IMR-90 (cell line): Measurements from ENCODE around the gene C3AR1.

ENCODE experiments used
- BHLHE40 ChIP-seq: fragments of 150-350 bp; IDR thresholded peaks from 2 replicates; pipeline ENCODE4 v1.6.1; 2016; ENCODE audit warnings: mild to moderate bottlenecking, low read depth, low read length
- CEBPB ChIP-seq: IDR thresholded peaks from 2 replicates; pipeline ENCODE4 v1.6.1; 2012; ENCODE audit warnings: low read depth, low read length, improper control_type of control experiment
- CHD1 ChIP-seq: IDR thresholded peaks from 2 replicates; pipeline ENCODE4 v1.6.1; 2012; ENCODE audit warnings: low read depth, low read length, improper control_type of control experiment
- FOS ChIP-seq: fragments of 150-350 bp; IDR thresholded peaks from 2 replicates; pipeline ENCODE4 v1.6.1; 2016; ENCODE audit warnings: low read depth, low read length
- MAFK ChIP-seq: IDR thresholded peaks from 2 replicates; pipeline ENCODE4 v1.6.1; 2012; ENCODE audit warnings: low read depth, low read length, improper control_type of control experiment
- POLR2A ChIP-seq: IDR thresholded peaks from 2 replicates; pipeline ENCODE4 v1.6.1; 2012; ENCODE audit warnings: mild to moderate bottlenecking, low read depth, low read length
- RAD21 ChIP-seq: IDR thresholded peaks from 2 replicates; pipeline ENCODE4 v1.6.1; 2012; ENCODE audit warnings: low read length, improper control_type of control experiment
- RCOR1 ChIP-seq: IDR thresholded peaks from 2 replicates; pipeline ENCODE4 v1.6.1; 2012; ENCODE audit warnings: mild to moderate bottlenecking, low read length, improper control_type of control experiment; ENCODE audit not compliant: insufficient replicate concordance
- RFX5 ChIP-seq: IDR thresholded peaks from 2 replicates; pipeline ENCODE4 v1.8.0; 2012; ENCODE audit warnings: low read depth, mild to moderate bottlenecking, low read length, moderate library complexity
- SMC3 ChIP-seq: fragments of 150-350 bp; IDR thresholded peaks from 2 replicates; pipeline ENCODE4 v1.6.1; 2016; ENCODE audit warnings: low read depth, mild to moderate bottlenecking, antibody characterized with exemption, low read length, moderate library complexity
- USF2 ChIP-seq: fragments of 150-350 bp; IDR thresholded peaks from 2 replicates; pipeline ENCODE4 v1.6.1; 2017; ENCODE audit warnings: mild to moderate bottlenecking, antibody characterized with exemption, low read length, low read depth
- TF ChIP-seq, protein P1 (sequence below): conservative IDR thresholded peaks from 2 replicates; pipeline ENCODE4 v1.5.1; 2012; ENCODE audit warnings: mild to moderate bottlenecking, low read depth, low read length, improper control_type of control experiment

DNA sequence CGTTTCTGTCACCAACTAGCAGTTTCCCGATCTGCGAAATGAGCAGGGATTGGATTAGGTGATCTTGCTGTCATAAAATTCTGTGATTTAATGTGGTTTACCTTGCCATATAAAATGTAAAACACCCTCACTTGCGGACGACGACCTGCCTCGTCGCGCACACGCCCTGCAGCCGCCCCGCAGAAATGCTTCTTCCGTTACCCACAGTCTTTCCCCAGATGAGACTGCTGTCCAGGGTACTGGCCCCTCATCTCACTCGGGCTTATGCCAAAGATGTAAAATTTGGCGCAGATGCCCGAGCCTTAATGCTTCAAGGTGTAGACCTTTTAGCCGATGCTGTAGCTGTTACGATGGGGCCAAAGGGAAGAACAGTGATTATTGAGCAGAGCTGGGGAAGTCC, 51.3 kb downstream of the C3AR1 start:
- TF ChIP-seq, protein P1, sequence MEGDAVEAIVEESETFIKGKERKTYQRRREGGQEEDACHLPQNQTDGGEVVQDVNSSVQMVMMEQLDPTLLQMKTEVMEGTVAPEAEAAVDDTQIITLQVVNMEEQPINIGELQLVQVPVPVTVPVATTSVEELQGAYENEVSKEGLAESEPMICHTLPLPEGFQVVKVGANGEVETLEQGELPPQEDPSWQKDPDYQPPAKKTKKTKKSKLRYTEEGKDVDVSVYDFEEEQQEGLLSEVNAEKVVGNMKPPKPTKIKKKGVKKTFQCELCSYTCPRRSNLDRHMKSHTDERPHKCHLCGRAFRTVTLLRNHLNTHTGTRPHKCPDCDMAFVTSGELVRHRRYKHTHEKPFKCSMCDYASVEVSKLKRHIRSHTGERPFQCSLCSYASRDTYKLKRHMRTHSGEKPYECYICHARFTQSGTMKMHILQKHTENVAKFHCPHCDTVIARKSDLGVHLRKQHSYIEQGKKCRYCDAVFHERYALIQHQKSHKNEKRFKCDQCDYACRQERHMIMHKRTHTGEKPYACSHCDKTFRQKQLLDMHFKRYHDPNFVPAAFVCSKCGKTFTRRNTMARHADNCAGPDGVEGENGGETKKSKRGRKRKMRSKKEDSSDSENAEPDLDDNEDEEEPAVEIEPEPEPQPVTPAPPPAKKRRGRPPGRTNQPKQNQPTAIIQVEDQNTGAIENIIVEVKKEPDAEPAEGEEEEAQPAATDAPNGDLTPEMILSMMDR, result no peak
- TF ChIP-seq SMC3, result no peak
- TF ChIP-seq RAD21, result no peak
- no peak for TF ChIP-seq POLR2A
- no peak for TF ChIP-seq BHLHE40
- no peak for TF ChIP-seq CEBPB
- TF ChIP-seq RCOR1, result no peak
- TF ChIP-seq RFX5, result no peak
- no peak for TF ChIP-seq CHD1
- no peak for TF ChIP-seq MAFK
- no peak for TF ChIP-seq FOS
- no peak for TF ChIP-seq USF2
